GM21786 (cell line): ENCODE results near the gene WWC2.
A peak's percentile ranks its signal among the peaks of the same experiment; 100 is the strongest.

Experiments used
- ATAC-seq: cut with Tn5 transposase; IDR thresholded peaks from one replicate; pipeline ENCODE4 v1.9.1; 2021; ENCODE audit not compliant: unreplicated experiment

WWC2 gene

DNA sequence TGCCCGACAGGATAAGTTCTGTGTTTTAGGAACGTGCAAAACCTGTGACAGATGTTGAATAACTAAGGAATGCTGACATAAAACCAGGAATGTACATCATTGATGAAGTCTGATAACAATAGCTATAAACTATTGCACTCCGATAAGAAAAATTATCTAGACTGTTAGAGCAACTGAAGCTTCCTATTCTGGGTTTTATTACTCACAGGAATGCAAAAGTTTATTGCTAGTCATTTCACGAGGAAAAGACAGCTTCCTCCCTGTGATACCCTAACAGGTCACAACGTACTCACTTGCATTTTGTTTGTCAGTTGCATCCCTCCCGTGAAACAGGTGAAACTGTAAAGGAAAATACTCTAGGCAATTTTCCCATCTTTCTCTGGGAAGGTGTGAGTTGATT, 155.1 kb downstream of the WWC2 start:
- no peak for ATAC-seq

DNA sequence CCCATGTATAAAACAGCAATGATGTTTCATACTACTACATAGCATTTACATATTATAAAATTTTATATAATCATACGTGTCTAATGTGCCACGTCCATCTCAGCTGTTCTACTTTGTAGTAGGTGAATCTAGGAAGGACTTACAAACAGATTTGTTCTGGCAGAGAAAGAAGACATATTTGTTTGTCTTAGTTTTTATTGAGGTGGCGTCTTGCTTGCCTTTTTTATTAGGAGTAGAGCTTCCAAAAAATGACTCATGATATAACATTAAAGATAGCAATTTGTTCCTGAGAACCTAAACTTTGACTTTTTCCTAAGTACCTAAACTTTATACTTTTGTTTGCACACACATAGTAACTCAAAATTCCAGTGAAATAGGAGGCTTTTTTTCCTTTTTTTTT, 156.4 kb downstream of the WWC2 start:
- no peak for ATAC-seq

DNA sequence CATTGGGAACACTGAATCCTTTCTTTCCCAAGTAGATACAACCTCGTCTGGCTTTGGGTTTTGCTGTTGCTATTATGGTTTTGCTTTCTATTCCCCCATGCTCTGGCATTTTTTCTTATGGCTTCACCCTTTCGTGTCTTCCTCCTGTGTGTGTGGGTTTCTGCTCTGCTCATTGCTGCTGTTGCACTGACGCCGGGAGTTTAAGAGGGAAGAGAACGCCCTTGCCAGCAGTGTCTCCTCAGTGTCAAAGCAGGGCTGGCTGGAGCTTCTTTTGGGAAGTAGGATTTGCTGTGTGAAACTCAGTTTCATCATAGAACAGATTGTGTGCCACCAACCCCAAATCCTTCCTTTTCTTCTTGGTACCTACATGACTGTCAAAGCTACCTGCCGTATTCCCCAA, 157.3 kb downstream of the WWC2 start:
- ATAC-seq, result no peak

DNA sequence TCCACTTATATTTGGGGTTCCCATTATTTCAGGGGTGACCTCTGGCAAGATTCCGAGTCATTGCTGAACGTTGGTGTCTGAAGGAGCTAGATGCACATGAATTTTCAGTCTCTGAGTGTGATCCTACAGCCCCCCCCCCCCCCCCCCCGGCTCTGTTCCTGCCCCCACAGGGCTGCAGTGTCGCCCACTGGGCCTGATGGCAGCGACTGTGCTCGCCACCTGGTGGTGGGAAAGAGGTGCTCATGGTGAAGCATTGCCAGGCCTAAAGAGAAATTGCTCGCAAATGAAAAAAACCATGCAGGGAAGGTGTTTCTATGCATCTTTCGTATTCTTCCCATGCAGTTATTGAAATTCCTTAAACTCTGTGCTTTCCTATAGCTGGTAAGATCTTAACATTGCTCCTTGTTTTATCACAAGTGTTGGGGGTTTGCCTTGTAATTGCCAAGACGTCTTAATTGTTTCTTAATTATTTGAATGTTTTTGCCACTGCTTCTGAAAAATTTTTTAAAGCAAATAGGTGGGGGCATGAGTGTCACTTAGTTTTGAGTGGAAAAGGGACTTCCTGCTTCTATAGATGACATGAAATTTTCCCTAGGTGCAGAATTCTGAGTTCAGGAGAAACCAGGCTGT, 157.8 kb downstream of the WWC2 start:
- ATAC-seq, result peak; percentile 67

DNA sequence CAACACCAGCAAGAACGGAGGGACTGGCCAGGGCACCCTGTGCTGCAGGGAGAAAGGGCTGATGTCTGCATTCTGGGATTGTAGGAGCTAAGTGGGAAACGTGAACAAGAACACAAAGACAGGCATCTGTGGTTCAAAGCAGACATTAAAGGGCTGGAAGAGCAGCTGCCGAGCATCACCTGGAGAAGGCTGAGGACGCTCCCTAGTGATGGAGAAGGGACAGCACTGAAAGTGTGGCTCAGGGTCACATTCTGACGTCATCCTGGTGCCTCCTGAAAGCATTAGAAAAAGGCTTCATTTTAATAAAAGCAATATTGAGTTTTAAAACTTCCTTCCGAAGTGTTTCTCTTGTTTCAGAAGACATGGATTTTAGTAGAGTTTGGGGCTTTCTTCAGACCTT, 158.8 kb downstream of the WWC2 start:
- ATAC-seq, result no peak

DNA sequence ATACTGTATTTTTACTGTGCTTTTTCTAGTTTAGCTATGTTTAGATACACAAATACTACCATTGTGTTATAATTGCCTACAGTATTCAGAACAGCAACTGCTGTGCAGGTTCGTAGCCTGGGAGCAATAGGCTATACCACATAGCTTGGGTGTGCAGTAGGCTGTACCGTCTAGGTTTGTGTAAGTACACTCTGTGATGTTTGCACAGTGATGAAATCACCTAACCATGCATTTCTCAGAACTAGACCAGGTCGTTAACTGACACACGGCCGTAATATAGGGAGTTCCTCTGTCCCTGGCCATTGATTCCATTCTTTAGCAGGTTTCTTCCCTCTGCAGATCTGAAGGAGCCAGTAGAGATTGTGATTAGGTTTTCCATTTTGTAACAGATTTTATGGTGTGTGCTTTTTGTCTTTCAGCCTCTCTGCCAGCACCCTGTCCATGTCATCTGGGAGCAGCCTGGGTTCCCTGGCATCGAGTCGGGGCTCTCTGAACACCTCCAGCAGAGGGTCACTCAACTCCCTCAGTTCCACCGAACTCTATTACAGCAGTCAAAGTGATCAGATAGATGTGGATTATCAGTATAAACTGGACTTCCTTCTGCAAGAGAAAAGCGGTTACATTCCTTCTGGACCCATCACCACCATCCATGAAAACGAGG, 161.6 kb downstream of the WWC2 start:
- no peak for ATAC-seq

DNA sequence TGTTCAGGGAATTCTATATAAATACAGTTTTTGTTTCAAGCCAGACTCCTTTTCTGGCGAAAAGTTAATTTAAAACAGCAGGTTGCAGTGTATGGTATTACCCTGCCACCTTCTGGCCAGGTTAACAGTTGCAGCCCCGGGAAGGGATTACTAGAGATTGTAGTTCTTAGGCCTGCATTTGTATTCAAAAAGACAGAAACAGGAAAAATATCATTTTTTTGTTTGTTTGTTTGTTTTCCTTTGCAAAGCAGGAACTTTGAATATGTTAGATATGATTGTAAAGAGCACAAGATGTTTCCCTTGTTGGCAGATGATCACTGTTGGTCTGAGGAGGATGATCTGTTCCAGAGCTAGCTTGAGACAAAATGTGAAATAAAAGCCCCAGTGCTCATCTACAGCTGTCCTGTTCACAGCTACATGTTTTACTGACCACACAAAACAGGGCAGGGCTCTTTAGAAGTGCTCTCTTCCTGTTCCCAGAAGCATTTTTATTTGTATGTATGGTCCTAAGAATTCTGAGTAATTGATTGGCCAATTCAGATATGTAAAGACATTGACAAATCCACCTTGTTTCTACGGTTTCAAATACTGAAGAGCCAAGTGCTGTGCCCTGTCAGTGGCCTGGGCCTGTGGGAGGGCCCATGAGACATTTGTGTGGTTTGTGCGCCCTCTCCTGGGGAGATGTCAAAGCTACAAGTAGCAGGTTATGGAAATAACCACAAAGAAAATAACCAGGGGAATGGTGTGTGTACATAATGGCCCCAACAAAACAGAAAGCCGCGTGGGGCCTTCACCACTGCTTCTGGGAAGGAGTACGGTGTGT, 163.1 kb downstream of the WWC2 start:
- peak; percentile 96 for ATAC-seq

DNA sequence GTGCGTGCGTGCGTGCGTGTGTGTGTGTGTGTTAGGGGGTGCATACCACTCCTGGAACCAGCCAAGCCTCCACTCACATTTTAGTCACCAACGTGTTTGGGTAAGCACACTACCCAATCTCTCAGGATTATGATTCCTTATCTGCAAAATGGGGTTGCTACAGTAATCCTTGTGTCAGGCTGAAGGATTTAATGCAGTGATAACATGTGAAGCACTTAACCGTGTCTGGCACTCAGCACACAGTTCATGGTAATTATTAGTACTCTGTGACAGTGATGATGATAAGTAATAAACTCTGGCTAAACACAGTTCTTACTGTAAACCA, 163.7 kb downstream of the WWC2 start:
- ATAC-seq, result no peak

DNA sequence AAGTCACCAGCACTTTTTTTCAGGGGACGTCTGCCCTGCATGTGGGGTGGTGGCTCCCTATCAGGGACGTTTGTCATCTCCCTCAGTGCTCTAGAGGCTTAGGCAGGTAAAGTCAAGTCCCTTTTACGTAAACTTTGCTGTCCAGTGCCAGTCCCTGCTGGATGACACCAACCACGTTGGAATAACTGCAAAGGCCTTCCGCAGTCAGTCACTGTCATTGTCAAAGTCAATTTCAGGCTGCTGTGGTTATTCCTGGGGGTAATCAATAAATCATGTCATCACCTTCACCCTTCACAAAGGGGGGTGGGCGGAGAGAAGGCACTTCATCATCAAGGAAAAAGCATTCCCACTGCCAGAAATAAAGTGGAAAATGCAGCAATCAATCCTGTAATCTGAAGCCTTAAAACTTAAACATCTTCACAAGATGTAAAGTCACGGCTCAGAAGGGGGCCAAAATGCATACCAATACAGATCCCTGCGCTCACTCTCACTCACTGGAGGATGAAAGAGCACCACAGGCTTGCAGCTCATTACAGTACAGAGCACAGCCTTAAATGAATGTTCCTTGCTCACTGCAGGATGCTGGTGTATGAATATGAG, 164.8 kb downstream of the WWC2 start:
- no peak for ATAC-seq

DNA sequence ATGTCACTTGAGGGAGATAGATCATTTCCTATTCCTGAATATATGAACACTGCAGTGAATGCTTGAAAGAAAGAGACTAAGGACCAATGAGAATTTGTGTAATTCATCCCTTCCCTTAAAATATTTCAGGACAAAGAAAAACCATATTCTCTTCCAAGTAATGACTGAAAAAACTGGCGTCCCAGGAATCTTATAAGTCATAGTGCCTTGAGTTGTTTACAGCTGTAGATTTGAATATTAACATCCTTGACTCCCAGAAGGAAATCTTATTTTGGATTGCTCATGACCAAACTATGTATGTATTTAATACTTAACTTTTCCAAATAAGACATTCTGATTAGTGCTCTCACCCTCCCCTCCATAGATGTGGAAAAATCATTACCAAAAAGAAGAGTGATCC, 165.6 kb downstream of the WWC2 start:
- no peak for ATAC-seq

DNA sequence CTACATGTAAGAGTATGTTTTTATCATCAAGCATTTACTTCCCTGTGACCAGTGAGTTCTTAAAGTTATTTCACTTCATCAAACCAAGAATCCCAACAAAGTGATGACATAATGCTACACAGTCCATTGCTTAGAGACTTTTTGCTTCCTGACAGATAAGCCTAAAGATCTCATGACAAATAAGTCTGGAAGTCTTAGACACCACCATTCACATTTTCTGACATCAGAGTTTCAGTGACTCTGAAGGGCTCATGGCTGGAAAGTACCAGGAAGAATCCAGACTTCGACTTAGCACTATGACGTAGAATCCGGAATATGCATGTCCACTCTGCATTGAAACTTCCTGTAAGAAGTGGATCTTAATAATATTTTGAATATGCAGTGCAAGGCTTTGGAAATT, 167.3 kb downstream of the WWC2 start:
- ATAC-seq, result no peak

DNA sequence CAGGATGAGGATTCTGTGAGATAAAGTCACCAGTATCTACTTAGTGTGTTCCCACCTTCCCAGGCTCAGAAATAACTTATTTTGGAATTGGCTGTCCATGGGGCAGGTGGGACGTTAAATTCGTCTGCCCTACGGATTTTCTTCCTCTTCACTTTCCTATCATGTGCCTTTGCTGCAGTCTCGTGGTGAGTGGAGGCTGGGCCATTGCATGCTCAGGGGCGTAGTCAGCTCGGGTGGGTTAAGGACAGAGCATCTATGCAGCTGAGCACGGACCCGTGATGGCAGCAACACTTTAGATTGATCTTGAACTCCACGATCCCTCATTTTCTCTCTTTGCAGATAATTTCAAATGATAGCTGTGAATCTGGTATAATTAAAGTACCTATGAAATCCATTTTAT, 169.5 kb downstream of the WWC2 start:
- no peak for ATAC-seq

DNA sequence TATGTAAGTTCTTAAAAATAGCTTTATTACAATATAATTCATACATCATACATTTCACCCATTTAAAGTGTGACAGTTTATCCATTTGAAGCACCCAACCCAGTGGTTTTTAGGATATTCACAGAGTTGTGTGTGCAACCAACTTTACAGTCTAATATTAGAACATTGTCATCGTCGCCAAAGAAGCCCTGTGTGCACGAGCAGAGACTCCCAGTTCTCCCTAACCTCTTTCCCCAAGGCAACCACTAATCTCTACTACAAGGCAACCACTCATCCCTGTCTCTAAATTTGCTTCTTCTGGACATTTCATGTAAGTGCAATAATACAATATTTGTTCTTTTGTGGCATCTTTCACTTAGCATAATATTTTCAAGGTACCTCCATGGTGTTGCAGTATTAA, 173.3 kb downstream of the WWC2 start:
- ATAC-seq, result no peak

DNA sequence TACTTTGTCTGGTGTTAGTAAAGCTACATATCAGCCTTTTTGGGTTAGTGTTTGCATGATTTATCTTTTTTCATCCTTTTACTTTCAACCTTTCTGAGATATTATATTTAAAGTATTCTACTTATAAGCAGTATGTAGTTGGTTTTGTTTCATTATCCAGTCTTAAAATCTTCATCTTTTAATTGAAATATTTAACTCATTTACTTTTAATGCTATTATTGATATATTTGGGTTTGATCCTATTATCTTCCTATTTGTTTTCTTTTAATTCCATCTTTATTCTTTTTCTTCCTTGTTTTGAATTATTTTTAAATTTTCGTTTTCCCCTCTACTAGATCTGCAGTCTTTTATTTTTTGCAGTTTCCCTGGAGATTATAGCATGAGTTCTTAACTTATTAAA, 177.0 kb downstream of the WWC2 start:
- no peak for ATAC-seq

DNA sequence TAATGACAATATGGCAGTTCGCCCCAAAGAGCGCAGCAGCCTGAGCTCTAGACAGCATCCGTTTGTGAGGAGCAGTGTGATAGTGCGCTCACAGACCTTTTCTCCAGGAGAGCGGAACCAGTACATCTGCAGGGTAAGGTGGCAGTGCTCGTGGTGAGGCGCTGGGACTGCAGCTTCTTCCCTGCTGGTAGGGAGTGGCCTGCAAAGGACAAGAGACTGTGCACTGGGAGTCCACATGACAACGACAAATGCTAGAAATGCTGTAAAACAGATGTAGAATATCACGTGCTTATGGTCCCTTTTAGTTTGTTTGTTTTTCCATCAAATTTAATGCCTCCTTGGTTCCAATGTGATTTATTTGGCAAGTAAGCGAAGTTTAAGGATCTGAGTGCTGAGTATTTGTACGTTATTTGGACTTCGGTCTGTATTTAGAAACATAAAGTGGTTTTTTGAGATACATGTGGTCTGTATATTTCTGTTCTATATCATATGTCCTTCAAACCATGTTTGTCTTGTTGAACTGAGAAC, 185.3 kb downstream of the WWC2 start:
- no peak for ATAC-seq

DNA sequence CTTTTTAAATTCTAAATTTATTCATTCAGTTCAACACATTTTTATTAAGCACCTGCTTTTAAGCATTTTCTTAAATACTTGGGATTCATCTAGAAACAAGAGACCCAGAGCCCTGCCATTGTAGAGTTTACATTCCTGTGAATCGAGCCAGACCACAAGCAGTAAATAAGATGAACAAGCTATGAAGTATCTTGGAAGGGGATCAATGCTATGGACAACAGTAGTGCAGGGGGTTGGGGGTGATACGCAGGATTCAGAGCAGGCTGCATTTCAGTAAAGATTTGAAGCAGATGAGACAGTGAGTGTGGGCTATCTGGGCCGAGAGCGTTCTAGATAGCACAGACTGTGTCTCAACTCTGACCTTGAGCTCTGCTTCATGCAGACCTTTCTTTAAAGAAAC, 185.9 kb downstream of the WWC2 start:
- ATAC-seq, result no peak

DNA sequence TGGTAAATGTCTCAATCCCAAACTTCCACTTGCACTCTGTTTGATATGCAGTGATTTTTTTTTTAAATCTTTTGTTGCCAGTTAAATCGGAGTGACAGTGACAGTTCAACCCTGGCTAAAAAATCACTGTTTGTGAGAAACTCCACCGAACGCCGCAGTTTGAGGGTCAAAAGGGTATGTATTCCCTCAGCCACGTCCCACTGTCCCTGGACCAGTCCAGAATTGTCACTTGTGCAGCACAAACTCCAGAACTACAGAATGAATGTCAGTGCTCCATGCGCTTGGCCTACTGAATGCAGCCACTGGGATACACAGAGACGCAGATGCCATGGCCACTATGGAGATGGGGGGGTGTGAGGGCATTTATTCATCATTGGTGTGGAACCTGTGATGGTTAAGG, 186.8 kb downstream of the WWC2 start:
- ATAC-seq, result no peak

DNA sequence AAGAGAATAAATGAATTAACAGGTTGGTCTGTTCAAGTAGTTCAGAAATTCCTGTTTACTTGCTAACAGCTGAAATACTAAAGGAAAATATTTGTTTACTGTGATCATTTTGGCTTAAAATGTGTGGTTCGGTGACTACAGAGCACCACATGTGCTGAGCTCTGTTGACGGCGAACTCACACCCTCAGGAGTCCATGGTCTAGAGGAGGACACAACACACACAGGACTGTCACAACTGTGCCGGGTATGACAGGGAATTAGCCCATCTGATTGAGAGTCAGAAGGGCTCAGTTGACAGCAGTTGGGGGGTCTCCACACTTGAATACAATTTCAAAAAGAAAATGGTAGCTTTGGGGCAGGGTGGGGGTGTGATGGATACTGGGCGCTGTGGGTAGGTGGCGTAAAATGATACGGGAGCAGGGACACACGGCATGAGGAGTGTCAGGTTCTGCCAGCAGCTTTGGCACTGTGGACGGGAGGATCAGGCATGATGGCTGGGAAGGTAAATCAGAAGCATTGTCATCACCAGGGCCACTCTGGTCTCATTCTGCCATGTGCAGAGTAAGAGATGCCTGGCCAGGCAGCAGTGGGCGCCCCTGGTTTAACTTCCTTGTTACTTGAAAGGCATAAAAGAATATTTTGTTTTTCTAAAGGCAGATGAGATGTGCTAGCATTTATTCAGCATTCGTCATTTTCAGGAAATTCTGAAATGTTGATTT, 187.7 kb downstream of the WWC2 start:
- ATAC-seq, result peak; percentile 23

DNA sequence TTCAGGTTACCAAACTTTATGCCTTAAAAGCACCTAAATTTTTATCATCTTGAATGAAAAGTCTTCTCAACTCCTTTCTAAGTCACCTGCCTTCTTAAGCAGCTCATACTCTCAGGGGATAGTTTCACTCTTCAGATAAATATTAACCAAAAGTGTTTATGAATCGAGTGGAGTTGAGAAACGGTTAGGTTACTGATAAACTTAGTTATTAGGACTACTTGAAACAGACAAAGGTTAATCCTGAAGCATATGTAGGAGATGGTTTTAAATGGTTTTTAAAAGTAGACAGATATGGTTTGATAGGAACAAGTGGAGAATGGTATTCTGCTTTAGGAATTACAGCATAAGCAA, 188.2 kb downstream of the WWC2 start:
- ATAC-seq, result peak; percentile 78

DNA sequence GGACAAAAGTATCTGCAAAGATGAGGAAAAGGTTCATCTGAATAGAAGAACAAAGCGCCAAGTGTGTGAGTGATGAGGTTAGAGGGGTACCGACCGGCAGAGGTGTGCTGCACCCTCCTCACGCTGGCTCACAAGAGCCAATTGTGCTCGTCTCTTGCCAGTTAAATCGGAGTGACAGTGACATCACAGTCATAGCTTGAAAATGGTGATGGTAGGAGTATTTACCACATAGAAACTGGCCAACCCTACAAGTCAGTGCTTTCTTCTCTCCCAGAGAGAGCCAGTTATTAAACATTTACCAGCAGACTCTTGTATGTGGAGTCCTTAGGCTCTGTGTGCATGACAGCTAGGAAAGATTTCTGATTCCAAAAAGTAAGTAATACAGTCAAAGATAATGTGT, 188.6 kb downstream of the WWC2 start:
- ATAC-seq, result peak; percentile 72

DNA sequence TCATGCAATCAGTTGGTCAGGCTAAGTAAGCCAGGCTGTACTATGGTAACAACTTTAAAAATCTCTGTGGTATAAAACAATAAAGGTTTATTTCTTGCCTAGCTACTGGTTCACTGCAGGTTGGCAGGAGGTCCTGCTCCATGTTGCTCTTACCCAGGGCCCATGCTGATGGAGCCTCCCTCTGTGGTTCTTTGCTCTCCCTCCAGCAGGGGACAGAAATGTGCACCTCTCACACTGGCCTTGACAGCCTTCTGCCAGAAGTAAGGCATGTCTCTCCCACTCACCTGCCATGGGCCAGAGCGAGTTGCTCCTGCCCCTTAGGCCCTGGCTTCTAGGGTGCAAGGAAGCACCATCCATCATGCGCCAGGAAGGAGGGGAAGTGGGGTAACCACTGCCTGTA, 189.9 kb downstream of the WWC2 start:
- no peak for ATAC-seq
